Mucosa of descending colon (tissue), 3 donors: Measurements from ENCODE around the gene ICE1. TPM values are rescaled to one million over a fixed set of nuclear protein-coding genes. Genes with fewer than 3 reads are reported as not detected.

ENCODE experiments used
- ATAC-seq: fragments of 200-7000 bp; cut with Tn5 transposase; one replicate; pipeline ENCODE4 v1.9.1; 2020; ENCODE audit warnings: mild to moderate bottlenecking, moderate library complexity
- DNase-seq, 3 donors: peaks; one replicate each; pipeline ENCODE4 v3.0.0-alpha.2; 2020
- H3K36me3 ChIP-seq: fragments of 200-600 bp; one replicate; pipeline ENCODE4 v1.8.0; 2021; ENCODE audit warnings: low read depth, mild to moderate bottlenecking
- H3K4me1 ChIP-seq: fragments of 200-600 bp; one replicate; pipeline ENCODE4 v1.8.0; 2021; ENCODE audit warnings: low read depth, mild to moderate bottlenecking
- H3K4me3 ChIP-seq: fragments of 200-600 bp; one replicate; pipeline ENCODE4 v1.8.0; 2021; ENCODE audit warnings: mild to moderate bottlenecking
- H3K9me3 ChIP-seq: fragments of 200-600 bp; one replicate; pipeline ENCODE4 v1.8.0; 2021; ENCODE audit warnings: mild to moderate bottlenecking
- intact Hi-C, 2 donors: fragments of 100-400 bp; cut with DNase I in 1 of 2; cut with micrococcal nuclease in 1 of 2; formaldehyde crosslinking; loops; one replicate each; pipeline versions ENCODE4 v1.11.0 to v1.11.1; 2022; cut with DNase I, micrococcal nuclease
- total RNA-seq, 3 donors: library from RNA; stranded (reverse); fragmentation: NEBNext Ultra II Directional in 2 of 3; extraction: Animal tissue kit (Norgen Biotek cat#: 25700) in 2 of 3; gene quantifications; one replicate each; pipeline versions ENCODE4 v1.2.1 to v1.2.4, GENCODE V29; 2021 to 2023
- TF ChIP-seq, protein P1 (sequence below): fragments of 200-600 bp; IDR thresholded peaks from one replicate; pipeline ENCODE4 v1.8.0; 2022; ENCODE audit warnings: antibody characterized with exemption, mild to moderate bottlenecking
- donor health status: DM: no; HTN: no; CAD: no; lungs with moderate emphysema.
- donor health status: DM: no; HTN: no; CAD: no.
- donor health status: DM: no; HTN: yes; CAD: no.

The ICE1 gene
- total RNA-seq, 3 donors from 2014 or later = 16.9 to 30.7 (median 18.1) TPM

DNA sequence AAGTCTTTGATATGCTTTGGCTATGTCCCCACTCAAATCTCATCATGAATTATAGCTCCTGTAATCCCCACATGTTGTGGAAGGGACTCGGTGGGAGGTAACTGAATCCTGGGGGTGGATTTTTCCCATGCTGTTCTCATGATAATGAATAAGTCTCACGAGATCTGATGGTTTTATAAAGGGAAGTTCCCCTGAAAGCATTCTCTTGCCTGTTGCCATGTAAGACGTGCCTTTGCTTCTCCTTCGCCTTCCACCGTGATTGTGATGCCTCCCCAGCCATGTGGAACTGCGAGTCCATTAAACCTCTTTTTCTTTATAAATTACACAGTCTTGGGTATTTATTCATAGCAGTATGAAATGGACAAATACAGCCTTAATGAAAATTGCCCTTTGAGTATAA, 44.7 kb upstream of the ICE1 start:
- ATAC-seq (no peak), DNase-seq (no peak)
- intact Hi-C loops = no loop called here
- TF ChIP-seq, protein P1, sequence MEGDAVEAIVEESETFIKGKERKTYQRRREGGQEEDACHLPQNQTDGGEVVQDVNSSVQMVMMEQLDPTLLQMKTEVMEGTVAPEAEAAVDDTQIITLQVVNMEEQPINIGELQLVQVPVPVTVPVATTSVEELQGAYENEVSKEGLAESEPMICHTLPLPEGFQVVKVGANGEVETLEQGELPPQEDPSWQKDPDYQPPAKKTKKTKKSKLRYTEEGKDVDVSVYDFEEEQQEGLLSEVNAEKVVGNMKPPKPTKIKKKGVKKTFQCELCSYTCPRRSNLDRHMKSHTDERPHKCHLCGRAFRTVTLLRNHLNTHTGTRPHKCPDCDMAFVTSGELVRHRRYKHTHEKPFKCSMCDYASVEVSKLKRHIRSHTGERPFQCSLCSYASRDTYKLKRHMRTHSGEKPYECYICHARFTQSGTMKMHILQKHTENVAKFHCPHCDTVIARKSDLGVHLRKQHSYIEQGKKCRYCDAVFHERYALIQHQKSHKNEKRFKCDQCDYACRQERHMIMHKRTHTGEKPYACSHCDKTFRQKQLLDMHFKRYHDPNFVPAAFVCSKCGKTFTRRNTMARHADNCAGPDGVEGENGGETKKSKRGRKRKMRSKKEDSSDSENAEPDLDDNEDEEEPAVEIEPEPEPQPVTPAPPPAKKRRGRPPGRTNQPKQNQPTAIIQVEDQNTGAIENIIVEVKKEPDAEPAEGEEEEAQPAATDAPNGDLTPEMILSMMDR = no peak
- Histone ChIP-seq H3K4me3 (no peak overlapping the region), H3K36me3 (no peaks in the 10 kb centered on the region), H3K4me1 (no peaks in the 10 kb centered on the region), H3K9me3 (no peaks in the 10 kb centered on the region)

DNA sequence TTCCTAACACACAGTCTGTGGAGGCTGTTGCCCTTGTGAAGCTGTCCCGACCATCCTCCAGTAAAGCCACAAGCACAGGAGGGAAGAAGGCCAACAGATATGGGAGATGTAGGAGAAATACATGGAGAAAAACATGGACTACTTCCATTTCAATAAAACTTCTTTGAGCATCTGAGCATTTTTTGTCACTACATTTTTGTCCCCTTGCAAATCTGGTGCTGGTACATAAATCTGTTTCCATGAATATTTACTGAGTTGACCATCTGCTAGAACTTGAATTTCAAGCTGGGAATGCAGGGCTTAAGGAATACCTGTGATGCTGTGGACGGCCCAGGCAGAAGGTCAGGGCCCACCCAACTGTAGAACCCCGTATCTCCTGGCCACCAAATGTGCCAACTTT, 43.9 kb upstream of the ICE1 start:
- no peaks in the 10 kb centered on the region for H3K4me1 ChIP-seq
- H3K9me3 ChIP-seq = no peaks in the 10 kb centered on the region
- H3K4me3 ChIP-seq = no peak overlapping the region
- TF ChIP-seq, protein P1 = no peak
- intact Hi-C loops = no loop called here
- H3K36me3 ChIP-seq = no peaks in the 10 kb centered on the region
- DNase-seq (no peak), ATAC-seq (no peak)

DNA sequence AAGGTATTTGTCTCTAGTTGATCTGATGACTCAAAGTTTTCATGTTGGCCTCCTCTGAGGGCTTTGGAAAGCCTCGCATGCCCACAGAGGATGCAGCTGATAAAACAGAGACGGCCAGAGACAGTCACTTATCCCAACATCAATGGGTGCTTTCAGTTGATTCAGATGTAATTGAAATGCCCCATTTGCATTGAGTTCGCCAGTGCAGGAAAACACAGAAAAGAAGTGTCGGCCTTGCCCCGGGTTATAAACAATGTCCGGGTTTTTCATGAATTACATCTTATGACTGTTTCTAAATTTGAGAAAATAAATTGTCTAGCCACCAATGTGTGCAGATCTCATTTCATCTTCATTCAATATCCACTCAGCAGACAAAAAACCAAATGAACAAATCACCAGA, 42.2 kb upstream of the ICE1 start:
- TF ChIP-seq, protein P1 = no peak
- Histone ChIP-seq H3K4me1 (no peaks in the 10 kb centered on the region), H3K9me3 (no peaks in the 10 kb centered on the region), H3K4me3 (no peak overlapping the region), H3K36me3 (no peaks in the 10 kb centered on the region)
- DNase-seq (no peak), ATAC-seq (no peak)
- intact Hi-C loops = no loop called here

DNA sequence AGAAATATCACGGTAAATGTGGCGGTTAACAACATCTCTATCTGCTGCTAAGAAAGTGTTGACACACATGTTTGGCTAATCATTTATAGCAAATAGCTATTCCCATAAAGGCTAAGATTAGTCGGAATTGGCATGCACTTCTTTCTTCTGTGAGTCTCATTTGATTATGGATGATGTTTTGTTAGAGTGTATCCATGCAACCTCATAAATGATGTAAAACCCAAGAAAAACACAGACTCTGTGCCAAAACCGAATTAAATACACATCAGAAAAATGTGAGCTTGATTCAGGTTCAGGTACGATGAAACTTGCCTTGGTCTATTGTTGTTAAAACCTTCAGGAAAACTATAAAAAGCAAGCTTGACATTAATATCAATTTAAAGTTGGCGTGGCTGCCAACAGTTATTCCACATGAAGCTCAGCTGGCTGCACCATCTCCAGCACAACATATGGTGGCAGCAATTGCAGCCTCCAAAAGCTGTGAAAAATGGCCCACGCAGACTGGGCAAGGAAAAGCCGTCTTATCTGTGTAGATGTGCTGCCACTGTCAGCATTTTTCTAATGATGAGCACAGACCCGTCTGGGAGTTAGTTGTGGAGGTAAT, 41.1 kb upstream of the ICE1 start:
- Histone ChIP-seq H3K36me3 (no peaks in the 10 kb centered on the region), H3K4me3 (no peak overlapping the region), H3K9me3 (no peaks in the 10 kb centered on the region), H3K4me1 (no peaks in the 10 kb centered on the region)
- TF ChIP-seq, protein P1 = no peak
- ATAC-seq (no peak), DNase-seq (no peak)
- intact Hi-C loops = no loop called here

DNA sequence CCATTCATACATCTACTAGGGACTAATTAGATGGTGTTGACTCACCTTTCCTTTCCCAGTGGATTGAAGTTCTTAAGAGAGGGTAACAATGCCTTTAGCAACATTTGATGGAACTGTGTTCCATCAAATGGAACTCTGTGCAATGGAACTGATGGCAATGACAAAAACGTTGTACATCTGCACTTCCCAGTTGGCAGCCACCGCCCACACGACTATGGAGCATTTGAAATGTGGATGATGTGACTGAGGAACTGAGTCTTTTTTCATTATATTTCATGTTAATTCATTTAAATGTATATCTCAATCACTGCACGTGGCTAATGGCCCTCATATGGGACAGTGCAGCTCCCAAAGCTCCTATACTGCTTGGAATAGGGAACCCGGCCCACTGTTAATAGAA, 39.0 kb upstream of the ICE1 start:
- Histone ChIP-seq H3K4me3 (no peak overlapping the region), H3K4me1 (no peaks in the 10 kb centered on the region), H3K36me3 (no peaks in the 10 kb centered on the region), H3K9me3 (no peaks in the 10 kb centered on the region)
- TF ChIP-seq, protein P1 = no peak
- DNase-seq = no peak
- no peak for ATAC-seq
- intact Hi-C loops = no loop called here
